Panc1 (cell line): ENCODE data around the gene SHE.

Experiments
- POLR2AphosphoS5 ChIP-seq: IDR thresholded peaks from 2 replicates; pipeline ENCODE4 v1.6.1; 2012; ENCODE audit warnings: mild to moderate bottlenecking, low read depth, low read length, moderate library complexity
- SIN3A ChIP-seq: IDR thresholded peaks from 2 replicates; pipeline ENCODE4 v1.6.1; 2012; ENCODE audit warnings: low read depth, mild to moderate bottlenecking, low read length, moderate library complexity, borderline replicate concordance; ENCODE audit not compliant: insufficient read depth
- TF ChIP-seq, protein P1 (sequence below): fragments of 450-650 bp; IDR thresholded peaks from 2 replicates; pipeline ENCODE4 v1.5.1; 2017; ENCODE audit warnings: mild to moderate bottlenecking
- TF ChIP-seq, protein P2 (sequence below), 2 experiments: IDR thresholded peaks; 2 replicates each; pipeline ENCODE4 v1.6.1; 2011 to 2012; ENCODE audit warnings: low read depth in 2 of 2, control low read depth in 1 of 2, low read length in 1 of 2, mild to moderate bottlenecking in 1 of 2, moderate library complexity in 1 of 2; ENCODE audit not compliant: insufficient read depth in 1 of 2

DNA sequence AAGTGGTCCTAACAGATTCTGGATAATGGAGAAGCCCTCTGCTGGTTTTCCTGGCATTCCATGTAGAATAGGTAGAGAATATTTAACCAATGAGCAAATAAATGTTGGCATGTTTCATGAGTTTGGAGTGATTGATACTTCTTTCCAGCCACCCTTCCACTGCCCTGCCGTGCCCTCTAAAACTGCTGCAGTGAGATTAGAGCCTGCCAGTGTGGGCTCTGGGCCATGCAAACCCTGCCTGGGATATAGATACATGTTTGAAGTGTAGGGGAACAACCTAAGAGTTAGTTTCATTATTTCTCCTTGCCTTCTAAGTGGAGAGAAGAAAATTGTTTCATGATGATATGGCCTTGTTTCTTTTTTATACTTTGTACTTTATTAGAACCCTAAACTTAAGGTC, 45.8 kb upstream of the SHE start:
- TF ChIP-seq SIN3A, result no peak
- TF ChIP-seq, protein P1, sequence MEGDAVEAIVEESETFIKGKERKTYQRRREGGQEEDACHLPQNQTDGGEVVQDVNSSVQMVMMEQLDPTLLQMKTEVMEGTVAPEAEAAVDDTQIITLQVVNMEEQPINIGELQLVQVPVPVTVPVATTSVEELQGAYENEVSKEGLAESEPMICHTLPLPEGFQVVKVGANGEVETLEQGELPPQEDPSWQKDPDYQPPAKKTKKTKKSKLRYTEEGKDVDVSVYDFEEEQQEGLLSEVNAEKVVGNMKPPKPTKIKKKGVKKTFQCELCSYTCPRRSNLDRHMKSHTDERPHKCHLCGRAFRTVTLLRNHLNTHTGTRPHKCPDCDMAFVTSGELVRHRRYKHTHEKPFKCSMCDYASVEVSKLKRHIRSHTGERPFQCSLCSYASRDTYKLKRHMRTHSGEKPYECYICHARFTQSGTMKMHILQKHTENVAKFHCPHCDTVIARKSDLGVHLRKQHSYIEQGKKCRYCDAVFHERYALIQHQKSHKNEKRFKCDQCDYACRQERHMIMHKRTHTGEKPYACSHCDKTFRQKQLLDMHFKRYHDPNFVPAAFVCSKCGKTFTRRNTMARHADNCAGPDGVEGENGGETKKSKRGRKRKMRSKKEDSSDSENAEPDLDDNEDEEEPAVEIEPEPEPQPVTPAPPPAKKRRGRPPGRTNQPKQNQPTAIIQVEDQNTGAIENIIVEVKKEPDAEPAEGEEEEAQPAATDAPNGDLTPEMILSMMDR, result no peak
- no peak for TF ChIP-seq POLR2AphosphoS5
- TF ChIP-seq, protein P2, sequence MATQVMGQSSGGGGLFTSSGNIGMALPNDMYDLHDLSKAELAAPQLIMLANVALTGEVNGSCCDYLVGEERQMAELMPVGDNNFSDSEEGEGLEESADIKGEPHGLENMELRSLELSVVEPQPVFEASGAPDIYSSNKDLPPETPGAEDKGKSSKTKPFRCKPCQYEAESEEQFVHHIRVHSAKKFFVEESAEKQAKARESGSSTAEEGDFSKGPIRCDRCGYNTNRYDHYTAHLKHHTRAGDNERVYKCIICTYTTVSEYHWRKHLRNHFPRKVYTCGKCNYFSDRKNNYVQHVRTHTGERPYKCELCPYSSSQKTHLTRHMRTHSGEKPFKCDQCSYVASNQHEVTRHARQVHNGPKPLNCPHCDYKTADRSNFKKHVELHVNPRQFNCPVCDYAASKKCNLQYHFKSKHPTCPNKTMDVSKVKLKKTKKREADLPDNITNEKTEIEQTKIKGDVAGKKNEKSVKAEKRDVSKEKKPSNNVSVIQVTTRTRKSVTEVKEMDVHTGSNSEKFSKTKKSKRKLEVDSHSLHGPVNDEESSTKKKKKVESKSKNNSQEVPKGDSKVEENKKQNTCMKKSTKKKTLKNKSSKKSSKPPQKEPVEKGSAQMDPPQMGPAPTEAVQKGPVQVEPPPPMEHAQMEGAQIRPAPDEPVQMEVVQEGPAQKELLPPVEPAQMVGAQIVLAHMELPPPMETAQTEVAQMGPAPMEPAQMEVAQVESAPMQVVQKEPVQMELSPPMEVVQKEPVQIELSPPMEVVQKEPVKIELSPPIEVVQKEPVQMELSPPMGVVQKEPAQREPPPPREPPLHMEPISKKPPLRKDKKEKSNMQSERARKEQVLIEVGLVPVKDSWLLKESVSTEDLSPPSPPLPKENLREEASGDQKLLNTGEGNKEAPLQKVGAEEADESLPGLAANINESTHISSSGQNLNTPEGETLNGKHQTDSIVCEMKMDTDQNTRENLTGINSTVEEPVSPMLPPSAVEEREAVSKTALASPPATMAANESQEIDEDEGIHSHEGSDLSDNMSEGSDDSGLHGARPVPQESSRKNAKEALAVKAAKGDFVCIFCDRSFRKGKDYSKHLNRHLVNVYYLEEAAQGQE (IDR thresholded peaks at IDR 0.05; ENCODE audit: insufficient read depth in 1 of 2, low read depth in 2 of 2, low read length in 1 of 2), result no peak
